Dermis microvascular lymphatic vessel endothelial cell (primary cell): ENCODE results near the gene ISLR. TPM values are rescaled to one million over a fixed set of nuclear protein-coding genes. Genes with fewer than 3 reads are reported as not detected.
A peak's percentile ranks its signal among the peaks of the same experiment; 100 is the strongest.
"Not testable (repeated sequence)": the region's sequence is repeated elsewhere in the genome, so short reads cannot be mapped to it uniquely, and the experiment has no call there.

Experiments used
- DNase-seq, 2 donors: peaks; one replicate each; pipeline versions ENCODE4 v3.0.0 to v3.0.0-alpha.2; 2010; ENCODE audit warnings: low read depth in 2 of 2
- total RNA-seq: library from RNA; depleted of rRNA; stranded (reverse); fragments of >200 nt; gene quantifications from 2 replicates; pipeline ENCODE4 v1.2.1, GENCODE V29; 2014

ISLR gene
- total RNA-seq, 1 donor from 2014 or later = not detected

DNA sequence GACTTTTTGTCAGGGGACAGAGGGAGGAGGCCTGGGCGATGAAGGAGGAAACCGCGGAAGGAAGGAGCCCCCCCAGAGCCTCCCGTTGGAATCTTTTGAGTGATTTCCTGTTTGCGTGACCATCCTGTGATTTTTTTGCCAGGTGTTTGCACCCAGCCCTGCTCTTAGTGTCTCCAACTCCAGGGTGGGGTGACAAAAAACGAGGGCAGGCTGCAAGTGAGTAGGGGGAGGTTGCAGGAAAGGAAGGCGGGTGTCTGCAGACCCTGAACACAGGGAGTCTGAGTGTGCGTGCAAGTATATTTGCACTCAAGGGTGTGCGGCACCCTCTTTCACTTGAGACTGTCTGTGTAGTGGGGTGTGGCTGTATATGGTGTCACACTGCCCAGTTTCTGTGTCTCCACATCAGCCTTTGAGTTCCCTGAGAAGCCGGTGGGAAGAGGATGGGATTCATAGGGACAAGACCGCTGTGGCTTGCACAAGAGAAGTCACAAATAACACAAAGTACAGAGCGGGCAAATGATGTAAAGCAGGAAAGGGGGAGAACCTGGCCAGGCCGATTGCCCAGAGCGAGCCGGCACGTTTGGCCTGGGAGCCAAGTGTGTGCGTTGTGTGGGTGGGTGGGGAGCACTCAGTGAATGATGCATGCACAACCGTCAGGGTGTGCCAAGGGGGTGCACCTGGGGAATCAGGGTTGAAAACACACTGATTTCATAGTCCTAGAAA, 36.5 kb upstream of the ISLR start:
- peak in 1 of 2 donors; percentile 26 for DNase-seq

DNA sequence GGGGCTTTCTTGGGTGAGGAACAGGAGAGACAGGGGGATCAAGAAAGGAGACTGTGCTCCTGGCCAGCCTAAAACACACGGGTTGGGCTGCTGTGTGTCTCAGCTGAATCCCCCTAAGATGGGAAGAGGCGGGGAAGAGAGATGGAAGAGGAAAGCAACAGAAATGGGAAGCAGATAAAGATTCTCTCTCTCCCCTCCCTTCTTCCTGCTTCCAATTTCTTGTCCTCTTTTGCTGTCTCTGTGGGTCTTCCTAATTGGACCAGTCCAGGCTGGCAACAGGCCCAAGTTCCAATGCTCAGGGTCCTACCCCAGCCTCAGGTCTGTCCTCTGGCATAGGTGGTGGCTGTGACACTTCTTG, 36.0 kb upstream of the ISLR start:
- DNase-seq = no peak

DNA sequence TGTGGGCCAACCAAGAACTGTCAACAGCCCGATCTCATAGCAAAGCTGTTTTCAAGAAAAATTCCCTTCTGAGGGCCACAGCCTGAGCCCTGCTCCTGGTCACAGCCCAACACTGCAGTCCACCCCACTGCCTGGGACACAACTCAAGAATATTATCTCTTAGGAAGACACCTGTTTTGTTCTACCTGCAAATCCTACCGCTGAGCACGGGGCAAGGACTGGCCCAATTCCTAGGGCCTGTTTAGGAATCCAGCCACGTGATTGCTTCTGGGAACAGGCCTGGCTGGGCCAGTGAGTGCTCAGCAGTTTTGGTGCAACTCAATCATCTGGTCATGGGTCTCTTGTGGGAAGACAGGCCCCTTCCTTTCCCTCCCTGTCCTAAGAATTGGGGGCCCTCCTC, 34.9 kb upstream of the ISLR start:
- no peak for DNase-seq

DNA sequence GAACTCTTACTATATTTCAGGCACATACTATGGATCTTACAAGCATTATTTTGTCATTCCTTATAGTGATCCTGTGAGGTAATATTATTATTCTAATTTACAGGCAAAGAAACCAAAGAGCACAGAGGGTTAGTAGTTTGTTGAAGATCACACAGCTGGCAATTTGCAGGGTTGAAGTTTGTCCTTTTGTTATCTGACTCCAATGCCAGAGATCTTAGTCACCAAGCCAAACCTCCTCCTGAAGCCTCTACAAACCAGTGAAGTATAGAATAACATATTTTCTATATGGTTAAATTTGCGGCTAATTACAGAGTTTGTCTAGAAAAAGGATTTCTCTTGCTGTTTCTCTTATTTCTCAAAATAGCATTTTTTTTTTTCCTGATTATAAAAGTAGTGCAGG, 31.9 kb upstream of the ISLR start:
- DNase-seq = no peak

DNA sequence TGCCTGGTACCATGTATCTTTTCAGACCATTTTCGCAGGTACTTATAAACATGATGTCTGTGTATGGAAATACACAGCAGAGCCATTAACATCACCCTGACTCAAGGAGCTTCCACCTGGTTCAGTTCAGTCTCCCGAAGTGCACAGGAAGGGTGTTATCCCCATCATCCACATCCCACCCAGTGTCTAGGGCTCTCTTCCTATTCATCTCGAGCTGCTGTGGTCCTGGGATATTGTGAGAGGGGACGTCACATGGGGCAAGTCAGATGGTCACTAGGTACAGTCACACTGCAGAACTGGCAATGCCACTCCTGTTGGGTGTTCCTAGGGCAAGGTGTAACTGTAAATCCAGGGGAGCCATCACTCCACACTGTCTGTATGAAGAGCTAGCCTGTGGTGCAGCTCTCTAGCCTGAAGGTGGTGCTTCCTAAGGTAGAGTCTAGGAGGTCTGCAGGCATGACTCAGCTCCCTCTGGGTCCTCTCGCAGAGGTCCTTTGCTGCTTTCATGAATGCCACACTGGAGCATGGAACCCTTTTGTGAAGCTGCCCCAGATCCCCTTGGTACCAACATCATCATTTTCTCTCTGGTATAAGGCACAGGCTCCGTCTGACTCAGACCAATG, 29.2 kb upstream of the ISLR start:
- no peak for DNase-seq

DNA sequence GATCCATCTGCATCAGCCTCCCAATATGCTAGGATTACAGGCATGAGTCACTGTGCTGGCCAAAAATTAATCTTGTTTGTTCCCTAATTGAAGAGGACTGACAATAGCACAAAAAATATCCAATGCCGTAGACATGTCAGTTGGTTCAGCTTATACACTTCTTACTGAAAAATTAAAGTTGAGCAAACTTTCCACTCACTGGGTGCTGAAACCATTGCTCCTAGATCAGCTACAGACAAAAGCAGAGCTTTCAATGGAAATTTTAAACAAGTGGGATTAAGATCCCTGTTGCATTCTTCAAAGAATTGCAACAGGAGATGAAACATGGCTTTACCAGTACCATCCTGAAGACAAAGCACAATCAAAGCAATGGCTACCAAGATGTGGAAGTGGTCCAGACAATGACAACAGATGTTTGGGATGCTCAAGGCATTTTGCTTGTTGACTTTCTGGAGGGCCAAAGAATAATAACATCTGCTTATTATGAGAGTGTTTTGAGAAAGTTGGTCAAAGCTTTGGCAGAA, 27.2 kb upstream of the ISLR start:
- DNase-seq = no peak

DNA sequence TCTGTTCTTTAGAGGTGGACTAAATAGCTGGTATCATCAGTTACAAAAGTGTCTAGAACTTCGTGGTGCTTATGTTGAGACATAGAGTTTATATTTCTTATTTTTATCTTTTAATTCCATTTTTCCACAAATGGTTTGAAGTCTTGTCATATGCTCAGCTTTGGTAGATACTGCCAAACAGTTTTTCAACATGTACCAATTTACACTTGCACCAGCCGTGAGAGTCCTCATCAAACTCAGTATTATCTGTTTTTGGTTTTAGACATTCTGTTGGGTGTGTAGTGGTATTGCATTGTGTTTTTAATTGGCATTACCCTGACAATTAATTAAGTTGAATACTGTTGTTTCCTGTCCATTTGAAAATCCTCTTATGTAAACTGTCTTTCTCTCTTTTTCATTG, 26.5 kb upstream of the ISLR start:
- DNase-seq = no peak

DNA sequence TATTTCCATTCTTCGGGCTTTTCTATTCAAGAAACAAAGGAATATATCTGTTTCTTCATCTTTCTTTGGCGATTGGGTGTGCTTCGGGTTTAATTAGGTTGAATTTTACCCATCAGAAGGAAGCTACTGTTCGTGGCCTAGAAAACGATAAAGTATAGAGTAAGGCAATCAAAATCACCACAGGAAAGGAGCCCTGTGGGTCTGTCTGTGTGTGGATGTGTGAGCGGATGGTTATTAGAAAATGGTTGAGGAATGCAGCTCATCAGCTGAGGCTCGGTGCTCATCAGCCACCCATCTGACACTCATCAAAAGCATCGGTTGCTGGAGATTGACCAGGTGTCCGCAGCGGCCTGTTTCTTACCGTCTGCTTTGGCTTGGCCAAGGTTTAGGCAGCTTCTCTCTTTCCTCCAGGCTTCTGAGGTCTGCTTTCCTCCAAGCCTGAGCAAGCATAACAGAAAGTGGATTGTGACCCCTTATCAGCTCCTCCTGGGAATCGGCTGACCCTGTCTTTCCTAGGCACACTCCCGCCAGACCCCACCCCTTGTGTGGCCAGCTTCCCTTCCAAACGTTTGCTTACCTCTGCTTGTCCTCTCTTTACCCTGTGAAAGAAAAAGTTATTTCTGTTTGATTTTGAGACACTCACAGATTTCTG, 17.6 kb upstream of the ISLR start:
- DNase-seq = no peak

DNA sequence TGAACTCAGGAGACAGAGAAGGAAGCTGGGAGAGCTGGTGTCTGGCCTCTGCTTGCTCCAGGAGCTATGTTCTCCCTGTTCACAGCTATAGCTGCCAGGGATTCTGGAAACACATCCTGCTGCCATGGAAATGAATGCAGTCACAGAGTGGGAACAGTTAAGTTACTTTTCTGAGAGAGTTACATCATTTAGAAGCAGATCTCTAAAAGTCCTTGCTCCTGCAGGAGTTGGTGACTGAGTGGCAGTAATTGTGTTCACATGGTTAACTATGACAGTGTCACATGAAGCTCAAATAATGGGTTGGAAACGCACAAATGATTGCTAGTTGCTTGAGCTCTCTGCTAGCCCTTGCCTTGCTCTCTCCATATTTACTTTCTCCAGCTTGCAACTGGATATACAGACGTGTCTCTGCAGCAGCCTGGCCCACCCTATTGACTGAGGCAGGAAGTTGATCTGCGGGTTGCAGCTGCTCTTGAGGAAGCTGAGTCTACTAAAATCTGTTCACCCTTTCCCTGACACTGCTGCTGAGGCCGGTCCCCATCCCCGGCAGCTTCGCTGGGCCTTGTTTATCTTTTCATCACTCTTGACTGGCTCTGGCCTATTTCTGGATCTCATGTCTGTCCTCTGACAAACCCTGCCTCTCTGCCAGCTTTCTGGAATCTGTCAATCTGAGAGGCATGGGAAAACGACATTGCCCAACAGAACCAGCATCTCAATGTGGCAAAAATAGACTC, 16.7 kb upstream of the ISLR start:
- peak in 1 of 2 donors; percentile 21 for DNase-seq

DNA sequence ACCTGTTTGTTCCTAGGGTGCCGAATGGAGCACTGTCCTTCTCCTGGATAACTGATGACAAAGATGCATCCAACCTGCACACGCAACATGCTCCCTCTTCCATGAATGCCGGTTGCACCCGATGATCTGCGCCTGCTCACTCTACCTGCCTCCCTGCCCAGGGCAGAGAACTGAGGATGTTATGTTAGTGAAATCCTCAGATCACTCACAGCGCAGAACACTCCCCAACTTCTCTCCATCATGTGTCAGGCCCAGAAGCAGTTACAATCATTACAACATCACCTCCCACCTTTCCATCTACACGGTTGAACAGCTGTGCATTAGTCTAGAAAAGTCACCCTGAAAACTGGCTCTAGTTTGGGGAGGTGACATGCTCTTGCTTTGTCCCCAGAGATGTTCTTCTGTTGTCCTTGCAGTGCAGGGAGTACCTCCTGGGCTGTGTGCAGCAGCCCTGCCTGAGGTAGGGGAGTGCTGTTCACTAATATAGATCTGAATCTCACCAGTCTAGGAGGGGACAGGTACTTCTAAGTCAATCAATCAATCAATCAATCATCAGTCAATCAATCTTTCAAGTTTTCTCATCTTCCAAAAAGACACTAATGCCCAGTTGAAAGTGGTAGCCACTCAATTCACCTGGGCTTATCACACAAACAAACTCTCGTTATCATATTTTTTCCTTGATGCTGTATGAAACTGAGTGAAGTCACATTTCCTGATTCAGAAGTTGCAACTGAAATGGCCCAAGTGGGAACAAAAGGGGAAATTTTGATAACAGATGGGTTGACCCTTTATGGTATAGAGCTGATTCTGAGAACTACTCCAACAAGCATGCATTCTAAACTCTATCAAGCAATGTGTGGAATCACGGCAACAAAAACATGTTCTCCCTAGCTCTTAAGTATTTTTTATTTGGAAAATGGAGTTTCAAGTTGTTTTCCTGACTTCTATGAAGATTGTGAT, 15.4 kb upstream of the ISLR start:
- no peak for DNase-seq

DNA sequence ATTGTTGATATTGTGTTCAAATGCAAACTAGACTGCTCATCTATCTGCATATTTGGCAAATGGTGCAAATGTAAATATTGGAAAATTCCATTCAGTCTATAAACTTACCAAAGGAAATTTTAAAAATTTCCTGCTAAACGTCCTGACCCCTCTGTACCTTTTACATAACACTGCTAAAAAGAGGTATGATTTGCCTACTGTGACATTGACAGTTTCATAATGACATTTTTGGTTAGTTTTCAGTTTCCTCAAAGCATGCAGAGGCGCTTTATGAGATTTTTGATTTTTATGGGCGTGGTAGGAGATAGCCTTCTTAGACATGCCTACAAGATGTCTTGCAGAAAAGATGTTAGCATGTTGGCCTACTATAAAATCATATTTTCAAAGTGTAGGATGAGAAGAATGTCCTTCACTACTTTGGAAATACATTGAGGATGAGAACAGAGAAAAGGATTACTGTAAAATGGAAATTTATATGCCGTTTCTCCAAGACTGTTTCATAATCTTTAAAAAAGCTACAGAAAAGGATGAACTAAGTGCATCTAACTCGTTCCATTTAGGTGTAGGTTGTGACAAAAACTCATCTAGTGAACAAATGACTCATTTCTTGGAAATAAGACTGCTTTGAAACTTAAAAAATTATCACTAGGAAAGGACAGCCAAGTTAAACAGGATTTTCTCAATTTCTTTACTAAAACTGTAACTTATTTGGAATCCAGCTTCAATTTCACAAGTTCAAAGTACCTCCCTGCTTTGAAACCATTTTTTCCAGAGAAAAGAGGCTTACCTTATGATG, 14.5 kb upstream of the ISLR start:
- DNase-seq = no peak

DNA sequence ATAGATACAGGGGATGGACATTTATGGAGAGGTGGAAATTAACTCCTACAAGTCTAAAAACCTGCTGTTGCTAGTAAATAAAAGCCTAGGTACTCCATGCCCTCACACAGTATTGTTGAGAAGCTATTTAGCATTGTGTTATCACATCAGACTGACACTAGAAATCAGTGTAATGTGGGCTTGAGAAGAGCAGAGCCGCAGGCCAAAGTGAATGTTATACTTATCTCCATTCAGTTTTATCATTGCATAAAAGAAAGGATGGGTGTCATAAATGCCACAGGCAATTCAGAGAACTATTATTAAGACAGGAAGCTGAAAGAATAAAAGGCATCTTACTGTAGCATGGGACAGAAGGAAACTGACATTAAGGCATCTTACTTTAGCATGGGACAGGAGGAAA, 13.7 kb upstream of the ISLR start:
- no peak for DNase-seq

DNA sequence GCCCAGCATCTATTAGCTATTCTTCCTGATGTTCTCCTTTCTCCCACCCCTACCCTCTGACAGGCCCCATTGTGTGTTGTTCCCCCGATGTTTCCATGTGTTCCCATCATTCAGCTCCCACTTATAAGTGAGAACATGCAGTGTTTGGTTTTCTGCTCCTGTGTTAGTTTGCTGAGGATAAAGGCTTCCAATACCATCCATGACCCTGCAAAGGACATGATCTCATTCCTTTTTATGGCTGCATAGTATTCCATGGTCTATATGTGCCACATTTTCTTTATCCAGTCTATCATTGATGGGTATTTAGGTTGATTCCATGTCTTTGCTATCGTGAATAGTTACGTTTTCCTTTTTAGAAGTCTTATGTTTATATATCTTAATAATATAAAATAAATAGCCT, 13.1 kb upstream of the ISLR start:
- DNase-seq = not testable (repeated sequence)

DNA sequence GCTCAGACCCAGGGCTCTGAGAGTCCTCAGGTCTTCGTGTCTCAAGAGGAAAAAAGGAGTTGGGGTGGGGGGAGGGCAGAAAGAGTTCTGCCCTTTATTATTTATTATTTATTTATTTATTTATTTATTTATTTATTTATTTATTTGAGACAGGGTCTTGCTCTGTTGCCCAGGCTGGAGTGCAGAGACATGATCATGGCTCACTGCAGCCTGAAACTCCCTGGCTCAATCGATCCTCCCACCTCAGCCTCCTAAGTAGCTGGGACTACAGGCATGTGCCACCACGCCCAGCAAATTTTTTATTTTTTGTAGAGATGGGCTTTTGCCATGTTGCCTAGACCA, 11.3 kb upstream of the ISLR start:
- not testable (repeated sequence) for DNase-seq

DNA sequence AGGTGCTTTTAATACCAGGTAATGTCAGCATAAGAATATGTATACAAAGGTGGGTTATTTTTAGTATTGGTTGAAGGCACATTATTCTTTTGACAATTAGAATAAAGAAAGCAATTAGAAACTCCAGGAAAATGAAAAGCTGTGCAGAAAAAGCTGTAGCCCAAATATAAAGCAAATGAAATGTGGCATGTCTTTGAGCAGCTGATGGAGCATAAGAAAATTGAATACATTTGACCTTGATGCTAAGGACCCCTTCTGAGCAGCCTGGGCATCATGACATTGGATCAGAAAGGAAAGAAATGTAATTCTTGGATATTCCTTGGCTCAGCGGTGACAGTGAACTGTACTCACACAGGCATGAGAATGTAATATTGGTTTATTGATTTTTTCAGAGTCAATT, 8.0 kb upstream of the ISLR start:
- DNase-seq = no peak

DNA sequence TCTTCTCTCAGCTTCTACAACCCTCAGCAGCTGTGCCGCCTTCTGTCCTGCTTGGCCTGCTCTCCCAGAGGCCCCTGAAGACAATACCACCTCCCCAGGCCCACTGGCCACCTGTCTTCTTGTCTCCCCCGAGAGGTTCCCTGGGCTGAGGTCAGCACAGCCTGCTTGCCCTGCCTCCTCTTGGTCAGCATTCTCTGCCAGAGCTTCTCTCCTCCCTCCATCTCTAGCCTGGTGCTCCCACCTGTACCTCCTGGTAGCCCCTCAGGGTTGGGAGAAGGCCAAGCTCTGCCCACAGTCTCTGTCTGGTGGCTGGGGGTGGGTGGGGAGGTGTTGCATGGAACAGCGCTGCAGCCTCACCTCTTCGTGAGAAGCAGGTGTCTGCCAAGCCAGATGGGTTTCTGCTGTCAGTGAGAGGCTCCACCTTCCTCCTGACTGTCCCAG, 5.6 kb upstream of the ISLR start:
- no peak for DNase-seq

DNA sequence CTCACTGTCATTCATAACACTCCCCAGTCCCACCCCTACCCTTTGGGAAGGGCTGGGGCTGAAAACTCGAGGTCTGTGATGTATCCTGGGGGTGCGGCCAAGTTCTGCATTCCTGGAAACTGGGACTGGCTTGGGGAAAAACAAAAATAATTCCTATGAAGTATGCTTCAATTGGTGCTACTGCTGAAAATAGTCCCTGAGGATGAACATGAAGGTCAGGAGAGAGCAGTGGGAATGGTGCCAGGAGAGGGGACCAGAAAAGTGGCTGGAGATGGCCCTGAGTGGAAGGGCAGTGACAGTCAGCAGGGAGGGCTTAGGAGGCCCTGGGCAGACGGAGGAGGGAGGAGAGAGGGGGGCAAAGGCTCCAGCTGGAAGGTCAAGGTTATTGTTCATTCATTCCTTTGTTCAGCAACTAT, 4.8 kb upstream of the ISLR start:
- no peak for DNase-seq

DNA sequence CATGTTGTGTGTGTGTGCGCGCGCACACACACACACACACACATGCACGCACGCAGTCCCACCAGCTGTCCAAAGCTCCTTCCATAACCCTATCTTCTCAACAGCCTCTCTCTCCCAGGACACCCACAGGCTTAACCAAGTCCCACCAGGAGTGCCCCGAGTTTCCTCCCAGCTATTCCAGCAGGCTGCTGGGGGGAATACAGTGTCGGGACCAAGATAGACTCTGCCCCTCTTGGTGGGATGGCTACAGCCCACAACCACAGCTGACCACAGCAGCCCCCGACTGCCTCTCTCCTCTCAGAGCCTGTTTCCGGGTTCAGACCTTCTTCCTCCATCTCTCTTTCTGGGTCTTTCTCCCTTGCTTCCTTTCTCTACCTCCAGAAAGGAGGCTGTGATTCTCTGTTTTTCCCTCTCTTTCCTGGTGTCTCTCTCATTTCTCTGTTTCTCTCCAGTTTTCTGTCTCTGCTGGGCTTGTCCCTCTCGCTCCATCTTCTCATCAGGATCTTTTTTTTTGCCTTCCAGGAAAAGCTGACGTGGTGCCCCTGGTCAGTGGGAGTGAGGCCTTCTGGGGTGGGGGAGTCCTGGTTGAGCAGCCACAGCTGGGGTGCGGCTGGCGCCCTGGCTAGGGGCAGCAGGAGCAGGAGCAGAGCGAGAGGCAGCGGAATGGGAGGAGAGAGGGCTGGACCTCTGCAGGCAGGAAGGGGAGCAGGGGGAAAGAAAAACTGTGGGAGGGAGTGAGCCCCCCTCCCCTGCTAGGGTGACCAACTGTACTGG, 3.3 kb upstream of the ISLR start:
- DNase-seq = no peak

DNA sequence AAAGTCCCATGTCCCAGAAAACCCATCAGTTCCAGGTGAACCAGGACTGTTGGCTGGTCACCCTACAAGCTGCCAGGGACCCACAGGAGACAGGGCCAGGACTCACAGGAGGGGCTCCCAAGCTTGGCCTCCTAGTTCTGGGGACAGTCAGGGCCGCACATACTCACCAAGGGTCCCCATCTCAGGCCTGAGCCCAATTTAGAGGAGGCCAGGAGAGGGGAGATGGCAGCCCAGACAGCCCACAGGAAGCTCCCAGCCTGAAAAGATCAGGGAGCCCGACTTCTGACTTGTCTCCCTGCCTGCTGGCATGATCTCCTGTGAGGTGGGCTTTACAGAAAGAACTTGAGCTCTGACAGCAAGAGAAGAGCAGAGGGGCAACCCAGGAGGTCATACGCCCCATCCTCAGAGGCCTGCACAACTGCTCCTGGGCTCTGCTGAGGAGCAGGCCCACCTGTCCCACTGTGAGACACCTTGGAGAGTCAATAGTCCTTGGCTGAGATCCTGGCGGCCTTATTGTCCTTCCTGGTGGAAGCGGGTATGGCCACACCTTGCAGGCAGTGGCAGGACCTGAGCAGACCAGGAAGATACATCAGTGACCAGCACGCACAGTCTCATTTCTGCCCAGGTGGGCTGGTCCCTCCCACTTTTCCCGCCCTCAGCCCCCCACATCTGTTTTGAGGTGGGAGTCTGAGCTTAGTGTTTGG, 2.5 kb upstream of the ISLR start:
- no peak for DNase-seq
